Umbilical cord (tissue), 2 donors: ENCODE measurements around the gene OLA1. TPM values are rescaled to one million over a fixed set of nuclear protein-coding genes. Genes with fewer than 3 reads are reported as not detected.

Experiments used
- DNase-seq: peaks from one replicate; pipeline ENCODE4 v3.0.0-alpha.2; 2015; ENCODE audit warnings: low spot score
- total RNA-seq: library from RNA; depleted of rRNA; stranded (reverse); fragments of >200 nt; gene quantifications from one replicate; pipeline ENCODE4 v1.2.3, GENCODE V29; 2014; ENCODE audit warnings: low replicate concordance; ENCODE audit not compliant: insufficient read depth

Gene OLA1
- total RNA-seq, 1 donor from 2014 or later = 17.3 TPM

- no peak for DNase-seq
Measured at GRCh38 chr2:174066871-174067270, 181.5 kb downstream of the OLA1 start.

- no peak for DNase-seq
Measured at GRCh38 chr2:174063492-174064092, 184.7 kb downstream of the OLA1 start.

- no peak for DNase-seq
Measured at GRCh38 chr2:174062934-174063333, 185.4 kb downstream of the OLA1 start.

- peak; percentile 55 for DNase-seq
Measured at GRCh38 chr2:174059884-174060244, 188.5 kb downstream of the OLA1 start.

GRCh38 chr2:174059178-174059883 is 189.0 kb downstream of the OLA1 start:
- no peak for DNase-seq

GRCh38 chr2:174058456-174058855 is 189.9 kb downstream of the OLA1 start:
- DNase-seq = no peak

GRCh38 chr2:174058026-174058425 is 190.3 kb downstream of the OLA1 start:
- no peak for DNase-seq

GRCh38 chr2:174054926-174055325 is 193.4 kb downstream of the OLA1 start:
- DNase-seq = no peak

GRCh38 chr2:174053355-174054151 is 194.8 kb downstream of the OLA1 start:
- DNase-seq = peak; percentile 53

- no peak for DNase-seq
Measured at GRCh38 chr2:174052584-174052976, 195.8 kb downstream of the OLA1 start.

- peak; percentile 95 for DNase-seq
Measured at GRCh38 chr2:174051741-174052583, 196.4 kb downstream of the OLA1 start.

- no peak for DNase-seq
Measured at GRCh38 chr2:174051068-174051467, 197.3 kb downstream of the OLA1 start.

- DNase-seq = no peak
Measured at GRCh38 chr2:174049895-174050294, 198.4 kb downstream of the OLA1 start.

- no peak for DNase-seq
Measured at GRCh38 chr2:174048243-174048642, 200.1 kb downstream of the OLA1 start.

- no peak for DNase-seq
Measured at GRCh38 chr2:174047746-174048145, 200.6 kb downstream of the OLA1 start.

- no peak for DNase-seq
Measured at GRCh38 chr2:174046172-174046571, 202.2 kb downstream of the OLA1 start.

GRCh38 chr2:174044556-174044955 is 203.8 kb downstream of the OLA1 start:
- DNase-seq = no peak

- no peak for DNase-seq
Measured at GRCh38 chr2:174040417-174040701, 208.0 kb downstream of the OLA1 start.

GRCh38 chr2:174039551-174040416 is 208.5 kb downstream of the OLA1 start:
- peak; percentile 94 for DNase-seq

- no peak for DNase-seq
Measured at GRCh38 chr2:174038462-174038861, 209.9 kb downstream of the OLA1 start.

- no peak for DNase-seq
Measured at GRCh38 chr2:174036825-174037224, 211.5 kb downstream of the OLA1 start.
